IPS-18c (cell line): ENCODE results near the gene ALKAL2.

ENCODE experiments used
- H3K4me3 ChIP-seq: 2 replicates; pipeline ENCODE4 v1.7.0; 2013; ENCODE audit warnings: low read depth, mild to moderate bottlenecking, low read length, moderate library complexity; ENCODE audit not compliant: insufficient read depth
- H3K9me3 ChIP-seq: one replicate; pipeline ENCODE4 v1.6.1; 2013; ENCODE audit warnings: mild to moderate bottlenecking, low read length, moderate library complexity; ENCODE audit not compliant: control insufficient read depth, insufficient read depth

Gene ALKAL2

DNA sequence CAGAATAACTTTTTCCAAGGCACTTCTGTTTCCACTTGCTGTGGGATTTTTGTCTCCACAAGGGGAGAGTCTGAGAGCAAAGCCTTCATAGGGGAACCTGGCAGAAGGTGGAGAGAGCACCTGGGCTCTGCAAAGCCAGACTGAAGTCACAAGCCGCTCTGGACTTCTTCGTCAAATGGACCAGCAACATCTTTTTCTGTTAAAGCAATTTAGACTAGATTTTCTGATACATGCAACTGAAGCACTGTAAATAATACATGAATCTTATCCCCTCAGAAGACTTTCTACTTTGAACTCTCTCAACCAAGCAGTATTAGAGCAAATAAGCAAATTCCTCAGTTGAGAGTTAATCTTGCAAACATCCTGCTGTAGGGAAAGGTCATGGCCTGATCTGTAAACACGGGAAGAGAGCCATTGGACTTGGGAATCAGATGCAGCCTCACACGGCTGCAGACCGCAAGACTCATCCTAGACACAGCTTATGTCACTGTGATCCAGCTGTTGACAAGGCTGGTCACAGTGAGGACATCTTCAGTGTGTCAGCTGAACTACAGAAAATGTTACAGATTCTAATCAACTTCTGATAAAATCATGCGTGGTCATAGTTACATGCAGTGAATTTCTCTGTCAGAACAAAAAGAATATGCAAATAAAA lies 27.3 kb downstream of the ALKAL2 start:
- no peaks in the 10 kb centered on the region for H3K9me3 ChIP-seq
- no peak overlapping the region for H3K4me3 ChIP-seq

- Histone ChIP-seq H3K9me3 (no peaks in the 10 kb centered on the region), H3K4me3 (no peak overlapping the region)
Observed at GRCh38 chr2:259789-260331, 28.0 kb downstream of the ALKAL2 start.

GRCh38 chr2:258933-259332 lies 29.0 kb downstream of the ALKAL2 start:
- Histone ChIP-seq H3K9me3 (no peaks in the 10 kb centered on the region), H3K4me3 (no peak overlapping the region)

DNA sequence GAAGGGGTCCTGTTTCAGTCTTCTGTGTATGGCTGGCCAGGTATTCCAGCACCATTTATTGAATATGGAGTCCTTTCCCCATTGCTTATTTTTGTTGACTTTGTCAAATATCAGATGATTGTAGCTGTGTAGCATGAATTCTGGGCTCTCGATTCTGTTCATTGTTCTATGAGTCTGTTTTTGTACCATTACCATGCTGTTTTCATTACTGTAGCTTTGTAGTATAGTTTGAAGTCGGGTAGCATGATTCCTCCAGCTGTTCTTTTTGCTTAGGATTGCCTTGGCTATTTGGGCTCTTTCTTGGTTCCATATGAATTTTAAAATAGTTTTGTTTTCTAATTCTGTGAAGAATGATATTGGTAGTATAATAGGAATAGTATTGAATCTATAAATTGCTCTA lies 30.0 kb downstream of the ALKAL2 start:
- no peaks in the 10 kb centered on the region for H3K9me3 ChIP-seq

DNA sequence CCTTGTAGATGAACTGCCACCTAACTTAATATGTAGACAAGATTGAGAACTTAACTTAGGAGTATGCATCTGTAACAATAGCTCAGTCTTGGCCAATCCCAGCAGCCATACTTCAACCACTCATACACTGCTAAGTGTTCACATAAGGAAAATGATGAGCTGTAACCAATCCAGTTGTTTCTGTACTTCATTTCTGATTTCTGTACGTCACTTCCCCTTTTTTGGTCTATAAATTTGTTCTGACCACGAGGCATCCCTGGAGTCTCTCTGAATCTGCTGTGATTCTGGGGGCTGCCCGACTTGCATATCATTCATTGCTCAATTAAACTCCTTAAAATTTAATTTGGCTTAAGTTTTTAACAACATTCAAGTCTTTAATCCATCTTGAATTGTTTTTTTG lies 30.5 kb downstream of the ALKAL2 start:
- Histone ChIP-seq H3K4me3 (no peak overlapping the region), H3K9me3 (no peaks in the 10 kb centered on the region)

More for the DNA sequence above, 30.0 kb downstream of the ALKAL2 start:
- H3K4me3 ChIP-seq, result no peak overlapping the region

- H3K9me3 ChIP-seq, result no peaks in the 10 kb centered on the region
Observed at GRCh38 chr2:256094-256493, 31.8 kb downstream of the ALKAL2 start.

DNA sequence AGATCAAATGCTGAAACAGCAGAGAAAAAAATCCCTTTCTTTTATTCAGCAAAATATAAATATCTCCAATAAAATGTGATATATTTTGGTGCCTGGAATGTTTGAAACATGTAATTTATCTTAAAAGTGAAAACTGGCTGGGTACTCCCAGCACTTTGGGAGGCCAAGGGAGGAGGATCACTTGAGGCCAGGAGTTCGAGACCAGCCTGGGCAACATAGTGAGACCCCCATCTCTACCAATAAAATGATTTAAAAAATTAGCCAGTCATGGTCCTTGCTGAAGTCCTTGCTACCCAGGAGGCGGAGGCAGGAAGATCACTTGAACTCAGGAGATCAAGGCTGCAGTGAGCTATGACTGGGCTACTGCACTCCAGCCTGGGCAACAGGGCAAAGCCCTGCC lies 32.7 kb downstream of the ALKAL2 start:
- no peak overlapping the region for H3K4me3 ChIP-seq
- no peaks in the 10 kb centered on the region for H3K9me3 ChIP-seq

More at GRCh38 chr2:256094-256493, 31.8 kb downstream of the ALKAL2 start:
- no peak overlapping the region for H3K4me3 ChIP-seq

GRCh38 chr2:254241-254640 lies 33.6 kb downstream of the ALKAL2 start:
- Histone ChIP-seq H3K4me3 (no peak overlapping the region), H3K9me3 (no peaks in the 10 kb centered on the region)

GRCh38 chr2:253202-253638 lies 34.7 kb downstream of the ALKAL2 start:
- H3K4me3 ChIP-seq, result no peak overlapping the region
- no peaks in the 10 kb centered on the region for H3K9me3 ChIP-seq

DNA sequence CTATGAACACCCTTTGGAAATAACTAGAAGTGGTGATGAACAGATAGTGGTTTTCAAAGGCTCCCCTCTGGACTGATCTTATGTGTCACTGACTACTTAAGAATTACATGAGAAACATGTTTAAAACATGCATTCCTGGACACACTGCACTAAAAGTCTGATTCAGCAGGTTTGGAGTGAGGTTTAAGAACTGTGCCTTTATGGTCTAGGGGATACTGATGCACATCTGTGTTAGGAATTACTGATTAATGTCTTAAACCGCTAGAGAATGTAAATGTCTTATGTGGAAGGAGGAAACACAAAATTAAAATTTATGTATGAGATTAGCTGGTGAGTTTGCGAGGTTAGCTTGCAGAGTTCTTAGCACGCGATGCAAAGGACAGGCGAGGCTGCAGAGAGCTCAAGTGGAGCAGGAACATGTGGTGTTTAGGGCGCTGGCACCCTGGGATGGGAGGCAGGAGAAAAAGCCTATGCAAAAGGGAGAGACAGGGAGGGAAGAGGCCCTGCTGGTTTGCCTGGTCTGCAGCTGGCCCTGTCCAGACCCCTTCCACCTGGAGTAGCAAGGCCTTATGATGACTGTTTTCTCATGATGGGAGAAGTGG lies 35.8 kb downstream of the ALKAL2 start:
- H3K9me3 ChIP-seq, result no peaks in the 10 kb centered on the region
- H3K4me3 ChIP-seq, result no peak overlapping the region

DNA sequence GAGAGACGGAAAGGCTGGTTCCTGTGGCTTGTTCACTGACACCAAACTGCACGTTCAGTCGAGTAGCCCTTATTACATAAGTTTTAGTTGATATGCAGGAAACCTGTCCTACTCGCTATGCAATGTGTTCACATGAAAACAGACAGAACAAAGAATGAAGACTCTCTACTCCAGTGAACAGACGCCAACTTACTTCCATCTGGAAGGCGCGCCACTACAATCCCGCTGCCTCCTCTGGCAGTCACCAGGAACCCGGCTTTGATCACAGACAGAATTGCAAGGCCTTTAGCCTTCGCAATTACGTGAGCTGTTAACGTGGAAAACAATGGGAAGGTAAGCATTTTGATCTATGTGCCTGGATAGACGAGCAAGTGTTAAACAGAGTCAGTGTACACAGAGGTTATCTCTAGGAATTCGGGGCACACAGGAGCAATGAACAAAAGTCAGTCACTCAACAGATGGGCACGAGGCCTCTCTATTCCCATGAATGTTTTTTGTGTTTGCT lies 38.3 kb downstream of the ALKAL2 start:
- Histone ChIP-seq H3K9me3 (no peaks in the 10 kb centered on the region), H3K4me3 (no peak overlapping the region)

- H3K4me3 ChIP-seq, result no peak overlapping the region
- H3K9me3 ChIP-seq, result no peaks in the 10 kb centered on the region
Observed at GRCh38 chr2:248724-249123, 39.2 kb downstream of the ALKAL2 start.

- Histone ChIP-seq H3K4me3 (no peak overlapping the region), H3K9me3 (no peaks in the 10 kb centered on the region)
Observed at GRCh38 chr2:246489-247144, 41.3 kb downstream of the ALKAL2 start.

- Histone ChIP-seq H3K4me3 (no peak overlapping the region), H3K9me3 (no peaks in the 10 kb centered on the region)
Observed at GRCh38 chr2:244547-244946, 43.3 kb downstream of the ALKAL2 start.

GRCh38 chr2:238869-239268 lies 49.0 kb downstream of the ALKAL2 start:
- Histone ChIP-seq H3K9me3 (no peaks in the 10 kb centered on the region), H3K4me3 (no peak overlapping the region)

DNA sequence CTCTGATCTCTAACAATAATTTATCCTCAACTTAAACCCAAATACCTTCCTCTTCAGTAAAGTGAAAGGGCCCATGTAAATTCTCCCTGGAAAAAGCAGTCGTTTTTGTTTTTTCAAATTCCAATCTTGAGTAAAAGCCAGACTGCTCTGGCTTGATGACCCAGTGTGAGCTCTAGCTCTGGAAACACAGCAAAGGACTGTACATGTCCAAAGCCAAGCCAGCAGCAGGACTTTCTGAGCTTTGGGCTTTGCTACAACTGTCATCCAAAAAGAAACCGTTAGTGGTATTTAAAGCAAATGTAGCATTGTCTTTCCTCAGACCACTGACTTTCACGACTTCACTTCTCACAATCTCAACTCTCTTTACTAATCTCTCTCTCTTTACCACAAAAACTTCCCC lies 49.5 kb downstream of the ALKAL2 start:
- no peaks in the 10 kb centered on the region for H3K9me3 ChIP-seq
- no peak overlapping the region for H3K4me3 ChIP-seq

GRCh38 chr2:237878-238277 lies 50.0 kb downstream of the ALKAL2 start:
- no peak overlapping the region for H3K4me3 ChIP-seq
- H3K9me3 ChIP-seq, result no peaks in the 10 kb centered on the region

- Histone ChIP-seq H3K9me3 (no peaks in the 10 kb centered on the region), H3K4me3 (no peak overlapping the region)
Observed at GRCh38 chr2:236993-237539, 50.8 kb downstream of the ALKAL2 start.
